HG03354 (cell line): ENCODE measurements around the gene SLC44A1.

Experiments used
- ATAC-seq: cut with Tn5 transposase; IDR thresholded peaks from one replicate; pipeline ENCODE4 v1.9.1; 2021; ENCODE audit warnings: mild to moderate bottlenecking; ENCODE audit not compliant: unreplicated experiment, poor library complexity, severe bottlenecking

The SLC44A1 gene

GRCh38 chr9:105444130-105444529 lies 199.7 kb downstream of the SLC44A1 start:
- ATAC-seq, result no peak

GRCh38 chr9:105445203-105445881 lies 200.9 kb downstream of the SLC44A1 start:
- no peak for ATAC-seq

- no peak for ATAC-seq
These were observed 202.9 kb downstream of the SLC44A1 start for GRCh38 chr9:105447386-105447813.

- peak; percentile 94 for ATAC-seq
These were observed 203.7 kb downstream of the SLC44A1 start, which contains the start of gene FSD1L for GRCh38 chr9:105447814-105448812. TSS of gene FSD1L (plus strand) at chr9:105448034. CDS start at chr9:105448221, 187 bp downstream.

GRCh38 chr9:105449081-105449480 lies 204.6 kb downstream of the SLC44A1 start:
- no peak for ATAC-seq

GRCh38 chr9:105452185-105452584 lies 207.7 kb downstream of the SLC44A1 start:
- ATAC-seq, result no peak

GRCh38 chr9:105455836-105456475 lies 211.5 kb downstream of the SLC44A1 start:
- no peak for ATAC-seq

GRCh38 chr9:105457560-105458294 lies 213.3 kb downstream of the SLC44A1 start:
- no peak for ATAC-seq

- ATAC-seq, result no peak
These were observed 214.0 kb downstream of the SLC44A1 start for GRCh38 chr9:105458404-105458803.

GRCh38 chr9:105459336-105459735 lies 214.9 kb downstream of the SLC44A1 start:
- no peak for ATAC-seq

- no peak for ATAC-seq
These were observed 222.5 kb downstream of the SLC44A1 start for GRCh38 chr9:105466898-105467455.

- no peak for ATAC-seq
These were observed 224.4 kb downstream of the SLC44A1 start for GRCh38 chr9:105468875-105469274.

GRCh38 chr9:105473221-105473620 lies 228.8 kb downstream of the SLC44A1 start:
- no peak for ATAC-seq

GRCh38 chr9:105475302-105475701 lies 230.9 kb downstream of the SLC44A1 start:
- ATAC-seq, result no peak

- ATAC-seq, result no peak
These were observed 235.4 kb downstream of the SLC44A1 start for GRCh38 chr9:105479846-105480245.

- peak; percentile 66 for ATAC-seq
These were observed 239.2 kb downstream of the SLC44A1 start for GRCh38 chr9:105483618-105484017.

GRCh38 chr9:105484226-105484625 lies 239.8 kb downstream of the SLC44A1 start:
- no peak for ATAC-seq

GRCh38 chr9:105485131-105485530 lies 240.7 kb downstream of the SLC44A1 start:
- ATAC-seq, result no peak
